SJCRH30 (cell line): ENCODE results near the gene ACTN4. TPM values are rescaled to one million over a fixed set of nuclear protein-coding genes. Genes with fewer than 3 reads are reported as not detected.
"Not testable (repeated sequence)": the region's sequence is repeated elsewhere in the genome, so short reads cannot be mapped to it uniquely, and the experiment has no call there.

ENCODE experiments used
- DNase-seq, 2 experiments: peaks; one replicate each; pipeline ENCODE4 v3.0.0-alpha.2; 2015 to 2020
- H3K27ac ChIP-seq: fragments of 250-450 bp; sonication (Bioruptor Pico); 2 replicates; pipeline ENCODE4 v1.5.1; 2020; ENCODE audit warnings: mild to moderate bottlenecking, moderate library complexity
- H3K27me3 ChIP-seq: fragments of 250-450 bp; sonication (Bioruptor Pico); 2 replicates; pipeline ENCODE4 v1.5.1; 2020; ENCODE audit warnings: mild to moderate bottlenecking, moderate library complexity
- H3K36me3 ChIP-seq: fragments of 250-450 bp; sonication (Bioruptor Pico); 2 replicates; pipeline ENCODE4 v1.5.1; 2020; ENCODE audit warnings: mild to moderate bottlenecking, moderate library complexity
- H3K4me1 ChIP-seq: fragments of 250-450 bp; sonication (Bioruptor Pico); 2 replicates; pipeline ENCODE4 v1.5.1; 2020; ENCODE audit warnings: mild to moderate bottlenecking, moderate library complexity
- H3K4me3 ChIP-seq: fragments of 250-450 bp; sonication (Bioruptor Pico); 2 replicates; pipeline ENCODE4 v1.5.1; 2020; ENCODE audit warnings: mild to moderate bottlenecking, moderate library complexity
- H3K9me3 ChIP-seq: fragments of 250-450 bp; sonication (Bioruptor Pico); replicated peaks from 2 replicates; pipeline ENCODE4 v1.5.1; 2020; ENCODE audit warnings: mild to moderate bottlenecking, moderate library complexity
- total RNA-seq: library from RNA; depleted of rRNA; stranded (reverse); fragments of >200 nt; shearing (Covaris generic); gene quantifications from 2 replicates; pipeline ENCODE4 v1.2.3, GENCODE V29; 2014; rRNA removed

The ACTN4 gene
- total RNA-seq = 166 and 192 TPM in 2 replicates

DNA sequence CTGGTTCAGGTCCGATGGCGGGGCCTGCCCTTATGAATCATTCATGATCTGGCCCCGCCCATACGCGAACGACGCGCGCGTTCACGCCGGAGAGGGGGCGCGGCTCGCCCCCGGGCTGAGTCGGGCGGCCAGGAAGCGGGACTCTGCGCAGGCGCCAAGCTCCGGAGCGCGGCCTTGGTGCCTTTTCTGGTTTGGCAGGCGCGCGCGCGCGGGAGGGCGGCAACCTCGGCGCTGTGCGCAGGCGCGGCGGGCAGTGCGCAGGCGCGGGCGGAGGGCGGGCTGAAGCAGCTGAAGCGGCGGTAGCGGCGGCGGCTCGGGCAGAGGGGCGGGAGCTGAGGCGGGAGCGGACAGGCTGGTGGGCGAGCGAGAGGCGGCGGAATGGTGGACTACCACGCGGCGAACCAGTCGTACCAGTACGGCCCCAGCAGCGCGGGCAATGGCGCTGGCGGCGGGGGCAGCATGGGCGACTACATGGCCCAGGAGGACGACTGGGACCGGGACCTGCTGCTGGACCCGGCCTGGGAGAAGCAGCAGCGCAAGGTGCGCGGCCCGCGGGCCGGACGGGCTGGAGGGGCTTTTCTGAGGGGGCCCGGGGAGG is at the start of gene ACTN4:
Gene ACTN4 (plus strand): TSS at position 282 of the 598 bp plus-strand sequence. CDS start 97 bp downstream, at position 379.
- Histone ChIP-seq H3K27ac (peak within 1 kb of the TSS; percentile 51), H3K4me3 (peak within 1 kb of the TSS; percentile 77), H3K4me1 (peaks cover 17% of the 10 kb centered on the region), H3K27me3 (no peaks in the 10 kb centered on the region), H3K36me3 (no peaks in the 10 kb centered on the region), H3K9me3 (no peaks in the 10 kb centered on the region)
- peak; percentile 98 for DNase-seq

DNA sequence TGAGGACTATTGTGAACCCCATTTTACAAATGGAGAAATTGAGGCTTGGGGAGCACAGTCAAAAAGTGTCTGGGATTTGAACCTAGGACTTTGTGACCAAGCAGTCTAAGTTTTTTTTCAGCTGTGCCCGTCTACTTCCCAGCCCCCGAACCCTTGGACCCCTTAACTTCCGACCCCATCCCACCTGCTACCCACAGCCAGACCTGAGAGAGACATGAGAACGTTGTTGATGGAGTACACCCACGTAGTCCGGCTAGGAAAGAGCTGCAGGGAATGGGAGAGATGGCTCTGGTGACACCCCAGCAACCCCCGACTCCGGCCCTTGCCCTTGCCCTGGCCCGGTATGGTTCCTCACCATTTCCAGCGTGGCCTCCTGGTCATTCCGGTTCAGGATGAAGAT is 47.7 kb upstream of the ACTN4 start:
- Histone ChIP-seq H3K27me3 (no peaks in the 10 kb centered on the region), H3K36me3 (no peaks in the 10 kb centered on the region), H3K9me3 (no peaks in the 10 kb centered on the region), H3K4me1 (no peaks in the 10 kb centered on the region), H3K27ac (no peak overlapping the region), H3K4me3 (no peak overlapping the region)
- no peak for DNase-seq

DNA sequence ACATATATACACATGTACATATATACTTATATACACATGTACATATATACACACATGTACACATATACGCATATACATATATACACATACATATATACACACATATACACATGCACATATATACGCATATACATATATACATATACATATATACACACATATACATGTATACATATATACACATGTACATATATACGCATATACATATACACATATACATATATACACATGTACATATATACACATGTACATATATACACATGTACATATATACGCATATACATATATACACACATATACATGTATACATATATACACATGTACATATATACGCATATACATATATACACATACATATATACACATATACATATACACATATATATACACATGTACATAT is 44.6 kb upstream of the ACTN4 start:
- H3K4me1 ChIP-seq, DNase-seq, H3K4me3 ChIP-seq, H3K36me3 ChIP-seq, H3K27me3 ChIP-seq, H3K27ac ChIP-seq, H3K9me3 ChIP-seq: not testable (repeated sequence)

DNA sequence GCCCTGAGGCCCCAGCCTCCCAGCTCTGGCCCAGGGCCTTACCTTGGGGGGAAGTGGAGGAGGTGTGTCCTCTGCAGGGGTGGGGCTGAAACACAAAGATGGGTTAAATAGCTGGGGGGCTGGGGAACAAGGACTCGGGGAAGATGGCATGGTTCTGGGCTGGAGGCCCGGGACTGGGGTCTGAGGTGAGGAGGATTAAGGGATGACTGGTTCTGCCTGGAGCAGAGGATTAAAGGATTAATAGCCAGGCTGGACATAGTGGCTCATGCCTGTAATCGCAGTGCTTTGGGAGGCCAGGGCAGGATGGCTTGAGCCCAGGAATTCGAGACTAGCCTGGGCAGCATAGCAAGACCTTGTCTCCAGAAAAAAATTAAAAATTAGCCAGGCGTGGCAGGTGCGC is 41.3 kb upstream of the ACTN4 start:
- no peaks in the 10 kb centered on the region for H3K27me3 ChIP-seq
- DNase-seq = no peak
- no peak overlapping the region for H3K4me3 ChIP-seq
- no peaks in the 10 kb centered on the region for H3K9me3 ChIP-seq
- no peak overlapping the region for H3K27ac ChIP-seq
- no peaks in the 10 kb centered on the region for H3K4me1 ChIP-seq
- H3K36me3 ChIP-seq = no peaks in the 10 kb centered on the region

DNA sequence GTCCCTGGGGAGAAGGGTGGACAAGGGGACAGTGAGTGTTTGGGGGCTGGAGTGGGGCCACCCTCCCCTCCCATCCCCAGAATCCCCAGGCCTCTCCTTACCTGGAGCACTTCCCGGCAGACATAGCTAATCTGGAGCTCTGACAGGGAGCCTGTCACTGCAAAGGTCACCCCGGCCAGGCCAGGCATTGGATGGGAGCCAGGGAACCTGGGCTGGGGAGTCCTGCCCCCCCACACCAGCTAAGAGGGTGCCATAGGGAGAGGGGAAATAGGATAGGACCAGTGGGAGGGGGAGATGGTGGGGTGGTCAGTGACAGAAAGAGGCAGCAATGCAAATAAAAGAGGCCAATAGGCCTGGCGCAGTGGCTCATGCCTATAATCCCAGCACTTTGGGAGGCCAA is 33.2 kb upstream of the ACTN4 start:
- H3K27me3 ChIP-seq = no peaks in the 10 kb centered on the region; the same call in 1 of the 2 replicates
- no peaks in the 10 kb centered on the region for H3K9me3 ChIP-seq
- DNase-seq = no peak
- H3K4me1 ChIP-seq = peaks cover 5% of the 10 kb centered on the region; the same call in 1 of the 2 replicates
- no peak overlapping the region for H3K27ac ChIP-seq
- H3K36me3 ChIP-seq = no peaks in the 10 kb centered on the region
- no peak overlapping the region for H3K4me3 ChIP-seq

DNA sequence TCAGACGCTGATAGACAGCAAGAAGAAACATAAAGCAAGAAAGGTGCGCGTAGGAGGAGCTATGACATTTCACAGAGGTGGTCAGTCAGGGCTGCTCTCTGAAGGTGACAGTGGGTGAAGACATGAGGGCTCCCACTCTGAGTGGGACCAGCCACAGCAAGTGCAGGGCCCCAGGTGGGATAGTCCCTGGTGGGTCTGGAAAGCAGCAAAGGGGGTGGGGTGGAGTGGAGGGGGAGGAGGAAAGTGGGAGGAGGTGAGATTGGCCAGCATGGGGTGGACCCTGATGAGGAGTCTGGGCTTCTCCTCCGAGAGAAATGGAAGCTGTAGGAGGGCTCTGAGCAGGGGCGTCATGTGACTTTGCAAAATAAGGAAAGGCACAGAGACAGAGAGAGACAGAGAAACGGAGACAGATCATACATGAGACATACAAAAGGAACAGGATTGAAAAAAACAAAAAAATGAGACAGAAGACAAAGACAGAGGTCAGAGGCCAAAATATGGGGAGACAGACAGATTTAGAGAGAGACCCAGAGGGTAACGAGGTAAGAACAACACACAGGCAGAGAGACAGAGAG is 32.4 kb upstream of the ACTN4 start:
- no peak overlapping the region for H3K27ac ChIP-seq
- H3K4me3 ChIP-seq = no peak overlapping the region
- no peak for DNase-seq
- no peaks in the 10 kb centered on the region; the same call in 1 of the 2 replicates for H3K27me3 ChIP-seq
- no peaks in the 10 kb centered on the region for H3K36me3 ChIP-seq
- no peaks in the 10 kb centered on the region for H3K9me3 ChIP-seq
- peaks cover 5% of the 10 kb centered on the region; the same call in 1 of the 2 replicates for H3K4me1 ChIP-seq

DNA sequence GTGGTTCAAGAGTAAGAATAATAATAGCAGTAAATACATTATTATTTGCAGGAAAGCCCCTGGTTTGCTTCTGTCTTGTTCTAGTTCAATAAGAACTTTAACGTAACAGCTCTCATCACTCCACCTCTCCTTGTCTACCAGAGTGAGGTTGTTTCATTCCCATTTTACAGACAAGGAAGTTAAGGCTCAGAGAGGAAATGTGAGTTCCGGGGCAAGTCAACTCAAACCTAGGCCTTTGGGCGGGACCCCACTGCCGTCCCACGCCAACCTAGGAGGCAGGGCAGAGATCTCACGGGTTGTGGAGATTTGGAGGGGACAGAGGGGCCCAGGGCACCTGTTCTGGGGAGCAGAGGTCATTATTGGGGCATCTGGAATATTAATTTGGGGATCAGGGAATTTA is 31.2 kb upstream of the ACTN4 start:
- Histone ChIP-seq H3K9me3 (no peaks in the 10 kb centered on the region), H3K27me3 (no peaks in the 10 kb centered on the region; the same call in 1 of the 2 replicates), H3K27ac (no peak overlapping the region), H3K36me3 (peaks cover 10% of the 10 kb centered on the region; the same call in 1 of the 2 replicates), H3K4me1 (peaks cover 5% of the 10 kb centered on the region; the same call in 1 of the 2 replicates), H3K4me3 (no peak overlapping the region)
- no peak for DNase-seq

DNA sequence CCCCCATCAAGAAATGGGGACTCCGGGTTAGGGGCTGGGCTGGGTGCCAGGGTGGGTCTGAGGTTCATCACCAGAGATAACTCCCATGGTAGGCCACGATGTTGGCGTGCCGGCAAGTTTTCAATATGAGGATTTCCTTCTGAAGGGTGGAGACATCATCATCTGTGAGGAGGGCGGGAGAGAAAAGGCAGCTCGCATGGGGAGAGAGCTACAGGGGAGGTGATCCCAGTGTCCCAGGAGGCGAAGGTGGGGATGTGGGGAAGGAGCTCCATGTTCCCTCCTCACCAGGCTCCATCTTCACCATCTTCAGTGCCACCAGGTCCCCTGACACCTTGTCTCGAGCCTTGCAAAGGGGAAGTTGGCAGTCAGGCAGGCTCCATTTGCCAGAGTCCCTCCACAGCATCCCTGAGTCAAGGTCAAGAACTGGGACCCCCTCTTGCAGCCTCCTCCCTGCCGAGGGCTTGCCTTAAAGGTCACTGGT is 30.1 kb upstream of the ACTN4 start:
- DNase-seq = no peak
- peaks cover 17% of the 10 kb centered on the region; the same call in 1 of the 2 replicates for H3K36me3 ChIP-seq
- peaks cover 5% of the 10 kb centered on the region; the same call in 1 of the 2 replicates for H3K4me1 ChIP-seq
- peak overlapping the region; percentile 68 for H3K4me3 ChIP-seq
- no peak overlapping the region for H3K27ac ChIP-seq
- no peaks in the 10 kb centered on the region for H3K27me3 ChIP-seq
- H3K9me3 ChIP-seq = no peaks in the 10 kb centered on the region

DNA sequence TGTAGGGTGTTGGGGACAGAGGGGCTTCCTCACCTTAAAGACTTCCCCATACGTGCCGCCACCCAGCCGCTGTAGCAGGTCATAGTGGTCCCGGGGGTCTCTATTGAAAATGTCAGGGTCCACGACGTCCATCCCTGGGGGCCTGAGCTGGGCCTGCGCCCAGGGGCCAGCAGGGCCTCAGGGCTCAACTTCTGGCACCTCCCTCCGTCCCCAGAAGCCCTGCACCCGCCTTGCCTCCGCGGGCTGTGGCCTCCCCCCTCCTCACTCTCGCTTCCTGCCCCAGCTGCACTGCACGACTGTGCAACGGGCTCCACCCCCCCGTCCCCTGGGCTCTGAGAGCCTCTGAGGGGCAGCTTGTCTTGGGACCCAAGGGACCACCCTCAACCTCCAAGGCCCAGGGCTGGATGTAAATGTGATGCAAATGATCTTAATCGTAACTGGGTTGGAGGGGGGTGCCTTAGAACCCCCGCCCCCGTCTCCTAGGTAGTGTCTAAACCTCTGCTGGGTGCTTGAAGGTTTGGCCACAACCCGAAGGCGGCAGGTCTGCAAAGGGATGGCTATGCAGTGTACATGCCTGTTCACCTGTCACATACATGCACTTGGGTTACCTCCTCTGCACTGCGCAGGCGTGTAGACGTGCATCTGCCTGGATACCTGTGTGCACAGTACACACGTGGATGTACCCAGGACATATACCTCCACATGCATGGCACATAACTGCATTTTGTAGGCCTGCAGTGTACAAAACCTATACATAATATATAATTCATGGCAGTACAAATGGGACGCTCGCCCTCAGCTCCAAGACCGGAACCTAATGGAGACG is 29.5 kb upstream of the ACTN4 start, which contains the start of gene MAP4K1:
Gene MAP4K1 (minus strand): TSS at position 190 of the 826 bp plus-strand sequence. CDS start 58 bp downstream, at position 132.
- peaks cover 23% of the 10 kb centered on the region for H3K36me3 ChIP-seq
- no peaks in the 10 kb centered on the region for H3K9me3 ChIP-seq
- DNase-seq = peak; percentile 44 to 51
- H3K4me3 ChIP-seq = peak within 1 kb of the TSS; percentile 68
- peak within 1 kb of the TSS; percentile 5; the same call in 1 of the 2 replicates for H3K27ac ChIP-seq
- H3K27me3 ChIP-seq = no peaks in the 10 kb centered on the region
- peaks cover 5% of the 10 kb centered on the region; the same call in 1 of the 2 replicates for H3K4me1 ChIP-seq

DNA sequence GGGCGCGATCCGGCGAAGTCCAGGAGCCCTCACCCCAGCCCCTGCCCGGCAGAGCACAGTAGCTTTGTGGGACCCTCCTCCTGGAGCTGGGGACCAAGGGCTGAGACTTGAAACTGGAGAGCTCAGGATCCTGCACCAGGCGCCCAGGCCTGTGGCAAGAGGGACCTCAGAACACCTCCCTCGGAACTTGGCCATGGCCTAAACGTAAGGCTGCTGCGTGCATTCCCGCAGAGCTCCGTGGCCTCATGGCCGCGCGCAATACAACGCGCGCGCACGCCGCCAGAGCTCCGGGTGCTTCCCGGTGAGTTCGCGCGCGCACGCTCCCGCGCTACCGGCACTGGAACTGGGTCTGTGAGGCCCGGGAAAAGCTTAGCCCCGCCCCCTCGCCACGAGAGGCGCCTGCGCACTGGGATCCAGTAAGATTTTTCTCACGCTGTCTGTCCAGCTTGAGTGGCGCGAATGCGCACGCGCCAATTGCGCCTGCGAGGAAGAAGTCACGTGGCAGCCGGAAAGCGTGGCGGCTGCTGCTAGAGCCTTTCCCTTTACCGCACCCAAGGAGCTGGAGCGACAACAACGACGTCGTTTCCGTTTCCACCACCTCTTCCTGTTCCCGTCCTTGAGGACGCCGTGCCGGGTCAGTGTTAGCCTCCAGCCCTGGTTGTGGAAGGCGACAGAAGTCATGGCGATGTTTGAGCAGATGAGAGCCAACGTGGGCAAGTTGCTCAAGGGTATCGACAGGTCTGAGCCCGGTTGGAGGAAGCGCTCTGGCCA is 28.7 kb upstream of the ACTN4 start, which contains the start of gene EIF3K:
Gene EIF3K (plus strand): TSS at position 599 of the 771 bp plus-strand sequence. CDS start 81 bp downstream, at position 680.
- Histone ChIP-seq H3K4me3 (peak within 1 kb of the TSS; percentile 68), H3K4me1 (peaks cover 5% of the 10 kb centered on the region; the same call in 1 of the 2 replicates), H3K27ac (peak within 1 kb of the TSS; percentile 17; the same call in 1 of the 2 replicates), H3K27me3 (no peaks in the 10 kb centered on the region), H3K9me3 (no peaks in the 10 kb centered on the region), H3K36me3 (peaks cover 28% of the 10 kb centered on the region)
- DNase-seq = peak; percentile 98 to 99

DNA sequence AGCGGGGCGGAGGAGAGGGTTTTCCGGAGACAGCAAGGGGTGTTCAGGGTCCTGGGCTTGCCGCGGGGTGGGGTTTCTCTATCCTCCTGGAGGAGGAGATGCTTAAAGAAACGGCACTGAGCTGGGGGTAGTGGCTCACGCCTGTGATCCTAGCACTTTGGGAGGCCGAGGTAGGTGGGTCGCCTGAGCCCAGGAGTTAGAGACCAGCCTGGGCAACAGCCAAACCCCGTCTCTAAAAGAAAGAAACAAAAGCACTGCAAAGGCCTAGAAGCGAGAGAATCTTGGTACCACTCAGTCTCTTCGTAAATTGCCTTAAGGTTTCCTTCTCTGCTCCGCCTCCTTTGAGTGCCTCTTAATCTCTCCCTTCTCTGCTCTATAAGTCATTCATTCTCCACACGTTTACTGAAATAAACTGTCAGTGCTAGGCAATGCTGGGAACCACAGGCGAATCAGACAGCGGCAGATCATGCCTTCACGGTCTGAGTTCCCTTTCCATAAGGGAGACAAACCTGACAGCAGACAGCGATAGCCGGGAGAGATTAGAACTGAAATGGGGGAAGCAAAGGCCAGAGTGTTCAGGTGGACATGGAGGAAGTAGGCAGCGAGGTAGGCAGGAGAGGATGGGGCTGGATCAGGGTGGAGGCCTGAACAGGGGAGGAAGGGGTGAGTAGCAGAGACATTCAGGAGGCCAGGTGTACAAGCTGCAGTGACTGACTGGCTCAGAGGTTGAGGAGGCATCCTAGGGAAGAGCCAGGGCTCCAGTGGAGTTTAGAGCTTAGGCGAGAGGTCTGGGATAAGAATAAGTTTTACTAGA is 27.9 kb upstream of the ACTN4 start:
- Histone ChIP-seq H3K36me3 (peaks cover 36% of the 10 kb centered on the region), H3K9me3 (no peaks in the 10 kb centered on the region)
- DNase-seq = no peak

DNA sequence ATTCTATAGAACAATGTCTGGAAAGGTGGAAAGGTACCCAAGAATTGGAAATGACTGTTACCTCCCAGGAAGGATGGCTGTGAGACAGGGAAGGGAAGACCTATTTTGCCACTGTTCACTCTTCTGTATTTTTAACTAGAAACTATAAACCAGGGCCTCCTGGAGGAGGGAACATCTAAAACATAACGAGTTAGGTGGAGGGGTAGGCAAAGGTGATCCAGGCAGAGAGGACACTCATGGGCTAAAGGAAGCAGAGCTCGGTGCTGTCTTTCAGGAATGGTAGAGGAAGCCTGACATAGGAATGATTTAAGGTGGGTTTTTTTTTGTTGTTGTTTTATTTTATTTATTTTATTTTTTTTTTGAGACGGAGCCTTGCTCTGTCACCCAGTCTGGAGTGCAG is 22.6 kb upstream of the ACTN4 start:
- no peak for DNase-seq
- no peaks in the 10 kb centered on the region for H3K9me3 ChIP-seq
- no peak overlapping the region for H3K4me3 ChIP-seq
- H3K36me3 ChIP-seq = peaks cover 77% of the 10 kb centered on the region
- H3K27me3 ChIP-seq = no peaks in the 10 kb centered on the region
- H3K27ac ChIP-seq = no peak overlapping the region
- H3K4me1 ChIP-seq = no peaks in the 10 kb centered on the region; the same call in 1 of the 2 replicates

More for the DNA sequence above, 27.9 kb upstream of the ACTN4 start:
- peak overlapping the region; percentile 68 for H3K4me3 ChIP-seq
- peaks cover 5% of the 10 kb centered on the region; the same call in 1 of the 2 replicates for H3K4me1 ChIP-seq
- peak overlapping the region; percentile 17; the same call in 1 of the 2 replicates for H3K27ac ChIP-seq
- H3K27me3 ChIP-seq = no peaks in the 10 kb centered on the region

DNA sequence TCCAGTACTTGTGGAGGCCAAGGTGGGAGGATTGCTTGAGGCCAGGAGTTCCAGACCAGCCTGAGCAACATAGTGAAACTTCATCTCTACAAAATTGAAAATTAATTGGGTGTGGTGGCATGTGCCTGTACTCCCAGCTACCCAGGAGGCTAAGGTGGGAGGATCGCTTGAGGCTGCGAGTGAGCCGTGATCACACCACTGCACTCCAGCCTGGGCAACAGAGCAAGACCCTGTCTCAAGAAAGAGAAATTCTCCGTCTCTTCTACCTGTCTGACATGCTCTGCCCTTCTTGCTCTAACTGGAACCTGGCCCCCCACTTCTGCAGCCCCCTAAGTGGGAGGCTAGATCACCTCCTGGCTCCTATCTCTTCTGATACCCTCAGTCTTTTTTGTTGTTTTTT is 21.0 kb upstream of the ACTN4 start:
- Histone ChIP-seq H3K4me1 (no peaks in the 10 kb centered on the region), H3K27me3 (no peaks in the 10 kb centered on the region), H3K4me3 (no peak overlapping the region), H3K36me3 (peaks cover 76% of the 10 kb centered on the region), H3K9me3 (no peaks in the 10 kb centered on the region), H3K27ac (no peak overlapping the region)
- no peak for DNase-seq
